Measurements from ENCODE around the gene SRCAP.

DNA sequence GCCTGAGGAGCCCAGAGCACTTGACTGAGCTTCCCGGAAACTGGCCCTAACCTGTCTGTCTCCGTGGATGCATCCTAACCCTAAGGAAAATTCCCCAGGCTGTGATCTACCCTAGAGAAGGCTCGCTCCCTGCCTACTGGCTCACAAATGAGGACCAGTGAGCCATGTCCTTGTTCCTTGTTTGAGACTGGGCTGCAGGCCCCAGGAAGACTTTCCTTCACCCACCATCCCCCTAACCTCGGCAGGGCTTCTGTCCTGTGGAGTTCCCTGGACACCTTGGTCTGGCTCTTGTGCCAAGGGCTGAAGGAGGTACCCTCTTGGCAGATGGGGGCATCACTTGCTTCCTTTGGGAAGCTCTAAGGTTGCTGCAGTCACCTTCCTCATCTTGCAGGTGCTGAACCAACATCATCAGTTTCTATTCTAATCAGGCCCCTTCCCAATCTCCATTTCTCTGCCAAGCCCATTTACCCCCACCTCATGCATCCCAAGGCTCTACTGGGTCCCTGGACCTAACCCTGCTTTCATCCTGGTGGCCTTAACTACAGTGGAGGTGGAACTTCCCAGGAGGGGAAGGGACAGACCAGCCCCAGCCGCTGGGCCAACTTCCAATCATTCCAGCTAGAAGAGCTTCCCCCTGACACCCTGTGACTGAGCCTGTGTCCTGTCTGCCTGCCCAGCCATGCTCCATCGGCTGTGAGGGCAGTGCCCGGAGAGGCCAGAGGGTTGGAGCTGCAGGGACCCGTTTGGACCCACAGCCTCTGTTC, 75.6 kb downstream of the SRCAP start:
- TF ChIP-seq ZBTB43 (CRISPR knock-in tag; IDR thresholded peaks at IDR 0.05) (no peak), IRF2 (CRISPR knock-in tag; IDR thresholded peaks at IDR 0.05; ENCODE audit: borderline replicate concordance, low read depth) (no peak), ATF1 (CRISPR knock-in tag; IDR thresholded peaks at IDR 0.05) (no peak), HMGXB4 (CRISPR knock-in tag; IDR thresholded peaks at IDR 0.05) (no peak), TEAD4 (CRISPR knock-in tag; IDR thresholded peaks at IDR 0.05) (no peak), FOXP1 (CRISPR knock-in tag; IDR thresholded peaks at IDR 0.05; ENCODE audit: borderline replicate concordance) (no peak), CREM (CRISPR knock-in tag; IDR thresholded peaks at IDR 0.05) (no peak), FOXJ3 (CRISPR knock-in tag; IDR thresholded peaks at IDR 0.05; ENCODE audit: borderline replicate concordance) (no peak)
- TF ChIP-seq, protein P1, sequence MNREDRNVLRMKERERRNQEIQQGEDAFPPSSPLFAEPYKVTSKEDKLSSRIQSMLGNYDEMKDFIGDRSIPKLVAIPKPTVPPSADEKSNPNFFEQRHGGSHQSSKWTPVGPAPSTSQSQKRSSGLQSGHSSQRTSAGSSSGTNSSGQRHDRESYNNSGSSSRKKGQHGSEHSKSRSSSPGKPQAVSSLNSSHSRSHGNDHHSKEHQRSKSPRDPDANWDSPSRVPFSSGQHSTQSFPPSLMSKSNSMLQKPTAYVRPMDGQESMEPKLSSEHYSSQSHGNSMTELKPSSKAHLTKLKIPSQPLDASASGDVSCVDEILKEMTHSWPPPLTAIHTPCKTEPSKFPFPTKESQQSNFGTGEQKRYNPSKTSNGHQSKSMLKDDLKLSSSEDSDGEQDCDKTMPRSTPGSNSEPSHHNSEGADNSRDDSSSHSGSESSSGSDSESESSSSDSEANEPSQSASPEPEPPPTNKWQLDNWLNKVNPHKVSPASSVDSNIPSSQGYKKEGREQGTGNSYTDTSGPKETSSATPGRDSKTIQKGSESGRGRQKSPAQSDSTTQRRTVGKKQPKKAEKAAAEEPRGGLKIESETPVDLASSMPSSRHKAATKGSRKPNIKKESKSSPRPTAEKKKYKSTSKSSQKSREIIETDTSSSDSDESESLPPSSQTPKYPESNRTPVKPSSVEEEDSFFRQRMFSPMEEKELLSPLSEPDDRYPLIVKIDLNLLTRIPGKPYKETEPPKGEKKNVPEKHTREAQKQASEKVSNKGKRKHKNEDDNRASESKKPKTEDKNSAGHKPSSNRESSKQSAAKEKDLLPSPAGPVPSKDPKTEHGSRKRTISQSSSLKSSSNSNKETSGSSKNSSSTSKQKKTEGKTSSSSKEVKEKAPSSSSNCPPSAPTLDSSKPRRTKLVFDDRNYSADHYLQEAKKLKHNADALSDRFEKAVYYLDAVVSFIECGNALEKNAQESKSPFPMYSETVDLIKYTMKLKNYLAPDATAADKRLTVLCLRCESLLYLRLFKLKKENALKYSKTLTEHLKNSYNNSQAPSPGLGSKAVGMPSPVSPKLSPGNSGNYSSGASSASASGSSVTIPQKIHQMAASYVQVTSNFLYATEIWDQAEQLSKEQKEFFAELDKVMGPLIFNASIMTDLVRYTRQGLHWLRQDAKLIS (CRISPR knock-in tag; IDR thresholded peaks at IDR 0.05; ENCODE audit: borderline replicate concordance) = no peak
- TF ChIP-seq, protein P2, sequence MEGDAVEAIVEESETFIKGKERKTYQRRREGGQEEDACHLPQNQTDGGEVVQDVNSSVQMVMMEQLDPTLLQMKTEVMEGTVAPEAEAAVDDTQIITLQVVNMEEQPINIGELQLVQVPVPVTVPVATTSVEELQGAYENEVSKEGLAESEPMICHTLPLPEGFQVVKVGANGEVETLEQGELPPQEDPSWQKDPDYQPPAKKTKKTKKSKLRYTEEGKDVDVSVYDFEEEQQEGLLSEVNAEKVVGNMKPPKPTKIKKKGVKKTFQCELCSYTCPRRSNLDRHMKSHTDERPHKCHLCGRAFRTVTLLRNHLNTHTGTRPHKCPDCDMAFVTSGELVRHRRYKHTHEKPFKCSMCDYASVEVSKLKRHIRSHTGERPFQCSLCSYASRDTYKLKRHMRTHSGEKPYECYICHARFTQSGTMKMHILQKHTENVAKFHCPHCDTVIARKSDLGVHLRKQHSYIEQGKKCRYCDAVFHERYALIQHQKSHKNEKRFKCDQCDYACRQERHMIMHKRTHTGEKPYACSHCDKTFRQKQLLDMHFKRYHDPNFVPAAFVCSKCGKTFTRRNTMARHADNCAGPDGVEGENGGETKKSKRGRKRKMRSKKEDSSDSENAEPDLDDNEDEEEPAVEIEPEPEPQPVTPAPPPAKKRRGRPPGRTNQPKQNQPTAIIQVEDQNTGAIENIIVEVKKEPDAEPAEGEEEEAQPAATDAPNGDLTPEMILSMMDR (IDR thresholded peaks at IDR 0.05) = no peak
- TF ChIP-seq, protein P3, sequence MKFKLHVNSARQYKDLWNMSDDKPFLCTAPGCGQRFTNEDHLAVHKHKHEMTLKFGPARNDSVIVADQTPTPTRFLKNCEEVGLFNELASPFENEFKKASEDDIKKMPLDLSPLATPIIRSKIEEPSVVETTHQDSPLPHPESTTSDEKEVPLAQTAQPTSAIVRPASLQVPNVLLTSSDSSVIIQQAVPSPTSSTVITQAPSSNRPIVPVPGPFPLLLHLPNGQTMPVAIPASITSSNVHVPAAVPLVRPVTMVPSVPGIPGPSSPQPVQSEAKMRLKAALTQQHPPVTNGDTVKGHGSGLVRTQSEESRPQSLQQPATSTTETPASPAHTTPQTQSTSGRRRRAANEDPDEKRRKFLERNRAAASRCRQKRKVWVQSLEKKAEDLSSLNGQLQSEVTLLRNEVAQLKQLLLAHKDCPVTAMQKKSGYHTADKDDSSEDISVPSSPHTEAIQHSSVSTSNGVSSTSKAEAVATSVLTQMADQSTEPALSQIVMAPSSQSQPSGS (CRISPR knock-in tag; IDR thresholded peaks at IDR 0.05; ENCODE audit: borderline replicate concordance, low read depth) = no peak
- TF ChIP-seq, protein P4, sequence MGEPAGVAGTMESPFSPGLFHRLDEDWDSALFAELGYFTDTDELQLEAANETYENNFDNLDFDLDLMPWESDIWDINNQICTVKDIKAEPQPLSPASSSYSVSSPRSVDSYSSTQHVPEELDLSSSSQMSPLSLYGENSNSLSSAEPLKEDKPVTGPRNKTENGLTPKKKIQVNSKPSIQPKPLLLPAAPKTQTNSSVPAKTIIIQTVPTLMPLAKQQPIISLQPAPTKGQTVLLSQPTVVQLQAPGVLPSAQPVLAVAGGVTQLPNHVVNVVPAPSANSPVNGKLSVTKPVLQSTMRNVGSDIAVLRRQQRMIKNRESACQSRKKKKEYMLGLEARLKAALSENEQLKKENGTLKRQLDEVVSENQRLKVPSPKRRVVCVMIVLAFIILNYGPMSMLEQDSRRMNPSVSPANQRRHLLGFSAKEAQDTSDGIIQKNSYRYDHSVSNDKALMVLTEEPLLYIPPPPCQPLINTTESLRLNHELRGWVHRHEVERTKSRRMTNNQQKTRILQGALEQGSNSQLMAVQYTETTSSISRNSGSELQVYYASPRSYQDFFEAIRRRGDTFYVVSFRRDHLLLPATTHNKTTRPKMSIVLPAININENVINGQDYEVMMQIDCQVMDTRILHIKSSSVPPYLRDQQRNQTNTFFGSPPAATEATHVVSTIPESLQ (CRISPR knock-in tag; IDR thresholded peaks at IDR 0.05) = no peak

Measured in WTC11 (cell line).